GM12865 (cell line): ENCODE measurements around the gene REXO1.

Source experiments
- DNase-seq: peaks from one replicate; pipeline ENCODE4 v3.0.0; 2010; ENCODE audit warnings: low read depth
- H3K4me3 ChIP-seq: 2 replicates; pipeline ENCODE4 v1.5.1; 2011; ENCODE audit warnings: mild to moderate bottlenecking, low read depth, low read length, control low read depth
- CTCF ChIP-seq: IDR thresholded peaks from 2 replicates; pipeline ENCODE4 v1.5.1; 2011; ENCODE audit warnings: low read length, control low read depth, low read depth, inconsistent platforms; ENCODE audit not compliant: insufficient read depth; ENCODE audit errors: missing control alignments

Gene REXO1

GRCh38 chr19:1866693-1867348, 18.5 kb upstream of the REXO1 start:
- no peak overlapping the region for H3K4me3 ChIP-seq
- no peak for DNase-seq
- no peak for TF ChIP-seq CTCF

GRCh38 chr19:1865172-1866010, 17.1 kb upstream of the REXO1 start:
- no peak for TF ChIP-seq CTCF
- H3K4me3 ChIP-seq: peak overlapping the region; percentile 82

GRCh38 chr19:1864480-1865171, 16.3 kb upstream of the REXO1 start:
- TF ChIP-seq CTCF: peak; percentile 82
- peak overlapping the region; percentile 82 for H3K4me3 ChIP-seq
- DNase-seq: peak; percentile 89

More at GRCh38 chr19:1865172-1866010, 17.1 kb upstream of the REXO1 start:
- no peak for DNase-seq

GRCh38 chr19:1863638-1864479, 15.6 kb upstream of the REXO1 start:
- no peak for TF ChIP-seq CTCF

GRCh38 chr19:1863328-1863637, 15.0 kb upstream of the REXO1 start, which contains the start of gene KLF16:
TSS of gene KLF16 (minus strand) at chr19:1863579. CDS start at chr19:1863497, 82 bp downstream.
- DNase-seq: no peak
- no peak for TF ChIP-seq CTCF

More at GRCh38 chr19:1863638-1864479, 15.6 kb upstream of the REXO1 start:
- DNase-seq: peak; percentile 97
- peak overlapping the region; percentile 82 for H3K4me3 ChIP-seq

More at GRCh38 chr19:1863328-1863637, 15.0 kb upstream of the REXO1 start, which contains the start of gene KLF16:
- peak within 1 kb of the TSS; percentile 92 for H3K4me3 ChIP-seq
